Femur (tissue), 1 donor: ENCODE results near the gene CTNNAL1.
A peak's percentile ranks its signal among the peaks of the same experiment; 100 is the strongest.
"Not testable (repeated sequence)": the region's sequence is repeated elsewhere in the genome, so short reads cannot be mapped to it uniquely, and the experiment has no call there.

ENCODE experiments used
- DNase-seq: peaks from one replicate; pipeline ENCODE4 v3.0.0-alpha.2; 2017

The CTNNAL1 gene

GRCh38 chr9:108983885-108984284 is 29.4 kb downstream of the CTNNAL1 start:
- no peak for DNase-seq

DNA sequence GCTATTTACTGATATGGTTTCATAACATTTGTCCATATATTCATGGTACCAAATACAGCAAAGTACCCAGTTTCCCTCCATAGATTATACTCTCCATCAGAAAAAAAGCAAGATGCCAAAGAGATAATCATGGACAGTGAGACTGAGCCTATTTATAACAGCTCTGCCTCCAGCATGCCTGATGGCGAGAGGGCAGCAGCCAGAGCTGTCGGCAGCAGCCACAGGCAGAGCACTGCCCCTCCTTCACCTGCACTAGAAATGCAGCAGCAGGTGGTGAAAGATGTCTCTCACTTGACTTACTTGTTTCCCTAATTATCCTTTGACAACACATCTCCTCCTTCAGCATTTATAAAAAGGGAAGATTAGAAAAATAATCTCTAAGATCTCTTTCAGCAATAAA is 32.4 kb downstream of the CTNNAL1 start:
- DNase-seq, result no peak

DNA sequence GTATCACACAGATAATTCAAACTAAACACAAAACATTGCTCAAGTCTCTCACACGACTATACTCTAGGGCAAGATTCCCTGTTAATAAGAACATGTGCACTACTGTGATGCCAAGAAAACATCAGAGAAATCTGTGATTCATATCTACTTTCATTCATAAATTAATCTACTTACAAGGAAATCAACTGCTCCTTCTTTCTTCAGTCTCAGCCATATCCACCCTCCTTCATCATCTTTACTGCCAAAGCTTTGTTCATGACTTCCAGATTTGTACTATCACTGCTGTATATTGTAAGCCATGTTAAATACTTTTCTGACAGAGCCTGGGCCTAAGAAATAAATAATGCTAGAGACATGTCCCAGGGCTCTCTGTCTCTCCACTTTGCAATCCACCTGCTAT is 35.1 kb downstream of the CTNNAL1 start:
- DNase-seq, result no peak

- DNase-seq, result no peak
Measured at GRCh38 chr9:108973895-108974294, 39.4 kb downstream of the CTNNAL1 start.

GRCh38 chr9:108972626-108973209 is 40.6 kb downstream of the CTNNAL1 start:
- DNase-seq, result peak; percentile 19

DNA sequence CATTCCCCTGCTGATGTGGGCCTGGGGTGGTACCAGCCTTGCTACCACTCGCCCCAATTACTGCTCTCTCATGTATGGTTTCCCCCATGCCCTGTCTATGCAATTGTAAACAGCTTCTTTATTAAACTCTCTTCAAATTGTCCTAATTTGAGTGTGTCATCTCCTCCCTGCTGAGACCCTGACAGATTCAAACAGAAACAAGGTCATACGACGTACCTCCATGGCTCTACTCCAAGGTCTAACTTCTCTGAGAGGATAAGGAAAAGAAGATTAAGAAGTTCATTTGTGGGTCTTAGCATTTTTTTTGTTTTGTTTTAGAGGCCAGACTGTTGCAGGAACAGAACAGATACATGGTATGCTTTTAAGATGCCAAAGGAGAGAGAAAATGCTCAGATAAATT is 41.1 kb downstream of the CTNNAL1 start:
- no peak for DNase-seq

DNA sequence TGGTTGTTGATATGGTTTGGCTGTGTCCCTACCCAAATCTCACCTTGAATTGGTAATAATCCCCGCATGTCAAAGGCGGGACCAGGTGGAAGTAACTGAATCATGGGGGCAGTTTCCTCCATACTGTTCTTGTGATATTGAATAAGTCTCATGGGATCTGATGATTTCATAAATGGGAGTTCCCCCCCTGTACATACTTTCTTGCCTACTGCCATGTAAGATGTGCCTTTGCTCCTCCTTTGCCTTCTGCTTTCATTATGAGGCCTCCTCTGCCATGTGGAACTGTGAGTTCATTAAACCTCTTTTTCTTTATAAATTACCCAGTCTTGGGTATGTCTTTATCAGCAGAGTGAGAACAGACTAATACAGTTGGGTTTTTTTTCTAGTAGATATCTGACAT is 41.9 kb downstream of the CTNNAL1 start:
- not testable (repeated sequence) for DNase-seq

DNA sequence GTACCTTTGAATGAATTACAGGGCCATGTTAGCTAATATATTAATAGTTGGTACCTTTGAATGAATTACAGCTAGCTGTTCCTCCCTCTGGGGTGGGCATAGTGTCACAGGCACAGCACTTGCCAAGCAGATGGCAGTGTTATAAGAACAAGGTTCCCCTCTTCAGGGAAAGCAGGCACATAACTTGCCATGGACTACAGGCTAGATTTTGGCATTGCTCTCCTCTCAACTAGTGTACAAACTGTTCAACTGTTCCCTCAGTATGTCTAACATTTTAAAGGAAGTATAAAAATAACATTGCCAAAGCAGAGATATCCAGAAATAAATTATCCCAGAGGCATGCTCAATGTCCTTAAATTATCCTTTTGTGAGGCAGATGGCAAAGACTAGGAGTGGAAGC is 45.4 kb downstream of the CTNNAL1 start:
- no peak for DNase-seq

DNA sequence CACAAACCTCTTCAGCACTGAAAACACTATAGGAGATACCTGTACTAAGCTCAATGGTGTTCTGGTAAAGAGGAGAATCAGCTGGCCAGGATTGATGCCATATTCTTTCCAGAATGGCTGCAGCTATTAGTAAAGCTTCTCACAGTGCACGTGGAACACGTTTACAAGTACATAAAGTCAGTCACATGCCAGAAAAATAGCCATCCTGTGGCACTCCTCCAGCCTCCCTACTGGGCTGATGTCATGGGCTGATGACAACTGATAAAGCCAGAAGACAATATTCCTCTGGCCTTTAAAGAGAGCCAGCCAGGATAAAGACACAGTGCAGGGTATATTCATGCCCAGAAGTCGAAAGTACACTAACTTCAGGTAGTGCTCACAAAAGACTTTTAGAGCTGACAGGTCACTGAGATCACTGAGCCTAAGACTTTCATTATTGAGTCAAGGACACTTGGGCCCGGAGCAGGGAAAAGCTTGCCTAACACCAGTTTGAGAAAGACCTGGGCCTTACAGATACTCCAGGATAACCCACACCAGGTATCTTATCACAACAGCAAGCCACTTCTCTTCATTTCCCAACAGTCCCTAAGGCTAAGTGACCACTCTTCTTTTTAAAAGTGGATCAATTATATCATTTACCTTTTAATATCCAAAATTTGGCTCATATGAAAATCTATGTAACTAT is 49.7 kb downstream of the CTNNAL1 start:
- DNase-seq, result no peak

GRCh38 chr9:108961151-108961550 is 52.1 kb downstream of the CTNNAL1 start:
- DNase-seq, result no peak

DNA sequence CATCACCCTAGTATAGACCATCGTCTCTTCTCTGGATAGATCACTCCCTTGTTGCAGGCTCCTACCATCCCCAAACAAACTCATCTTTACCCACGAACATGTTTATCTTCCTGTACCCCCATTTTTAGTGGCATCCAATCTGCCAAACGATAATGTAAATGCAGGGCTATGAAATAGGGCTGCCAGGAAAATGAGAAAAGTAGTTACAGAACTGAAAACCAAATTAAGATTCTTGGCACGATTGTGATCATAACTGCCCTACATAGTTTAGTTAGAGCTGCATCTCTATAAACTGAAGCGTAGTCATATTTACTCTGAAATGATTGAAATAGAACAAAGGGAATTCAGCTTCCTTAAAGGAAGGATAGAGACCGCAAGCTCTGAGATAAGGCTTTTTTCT is 53.0 kb downstream of the CTNNAL1 start:
- DNase-seq, result no peak

DNA sequence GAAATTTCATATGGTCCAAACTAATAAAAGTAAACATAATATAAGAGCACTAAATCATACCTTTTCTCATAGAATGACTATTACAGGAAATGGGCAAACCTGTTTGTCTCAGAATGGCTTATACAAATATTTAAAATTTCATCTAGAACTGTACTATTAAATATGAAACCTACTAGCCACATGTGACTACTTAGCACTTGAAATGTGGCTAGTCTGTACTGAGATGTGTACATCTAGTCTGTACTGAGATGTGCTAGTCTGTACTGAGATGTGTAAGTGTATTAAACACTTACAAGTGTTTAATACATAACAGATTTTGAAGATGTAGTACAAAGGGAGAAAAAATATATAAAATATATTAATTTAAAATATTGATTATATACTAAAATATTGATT is 56.7 kb downstream of the CTNNAL1 start:
- DNase-seq, result no peak

DNA sequence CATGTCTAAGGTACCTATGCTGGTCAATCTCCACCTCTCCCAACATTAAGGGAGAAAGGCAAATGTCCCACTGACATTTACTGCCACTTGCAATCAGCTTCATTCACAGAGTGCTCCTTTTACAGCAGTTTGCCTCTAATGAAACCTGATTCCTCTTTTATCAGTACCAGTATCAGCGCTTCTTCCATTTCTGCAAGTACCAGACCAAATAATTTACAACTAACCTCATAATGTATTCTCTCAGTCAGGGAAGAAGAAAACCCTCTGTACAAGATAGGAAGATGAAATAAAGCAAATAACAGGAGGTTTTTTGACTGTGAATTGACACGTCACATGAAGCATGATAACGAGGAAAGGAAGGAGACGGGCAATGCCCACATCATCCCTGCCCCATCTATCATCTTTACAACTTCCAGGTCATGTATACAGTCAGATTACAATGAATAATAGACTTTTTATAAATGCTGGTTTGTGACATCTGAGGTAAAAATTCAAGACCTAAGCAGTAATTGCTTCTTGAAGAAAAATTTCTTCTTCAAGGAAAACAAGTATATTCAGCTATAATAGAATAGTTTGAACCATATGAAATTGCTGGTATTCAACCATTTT is 57.2 kb downstream of the CTNNAL1 start:
- no peak for DNase-seq

DNA sequence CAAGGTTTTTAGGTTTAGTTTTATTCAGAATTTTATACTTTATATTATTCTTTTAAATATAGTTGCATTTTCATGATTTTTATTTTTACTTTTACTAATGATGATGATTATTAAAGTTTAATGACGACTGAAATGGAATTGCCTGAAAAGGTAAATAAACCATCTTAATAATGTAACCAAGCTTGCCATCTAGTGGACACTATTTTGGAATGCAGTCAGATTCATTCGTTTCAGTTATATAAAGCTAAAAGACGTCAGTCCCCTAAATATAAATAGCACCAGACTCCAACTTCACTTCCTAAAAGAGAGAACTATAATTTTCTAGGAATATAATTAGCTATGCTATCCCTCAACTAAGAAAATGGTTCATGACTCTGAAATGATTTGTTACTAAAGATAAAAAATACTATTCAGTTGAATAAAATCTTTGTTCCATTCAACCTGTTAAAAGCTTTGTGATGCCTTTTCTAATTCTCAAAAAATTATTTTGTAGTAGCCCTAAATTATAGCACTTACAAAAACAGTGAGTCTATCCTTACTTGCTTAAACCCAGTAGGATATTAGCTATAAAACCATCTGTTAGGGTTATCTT is 59.2 kb downstream of the CTNNAL1 start:
- no peak for DNase-seq

GRCh38 chr9:108951578-108951977 is 61.7 kb downstream of the CTNNAL1 start:
- DNase-seq, result no peak

- DNase-seq, result no peak
Measured at GRCh38 chr9:108950168-108950567, 63.1 kb downstream of the CTNNAL1 start.

DNA sequence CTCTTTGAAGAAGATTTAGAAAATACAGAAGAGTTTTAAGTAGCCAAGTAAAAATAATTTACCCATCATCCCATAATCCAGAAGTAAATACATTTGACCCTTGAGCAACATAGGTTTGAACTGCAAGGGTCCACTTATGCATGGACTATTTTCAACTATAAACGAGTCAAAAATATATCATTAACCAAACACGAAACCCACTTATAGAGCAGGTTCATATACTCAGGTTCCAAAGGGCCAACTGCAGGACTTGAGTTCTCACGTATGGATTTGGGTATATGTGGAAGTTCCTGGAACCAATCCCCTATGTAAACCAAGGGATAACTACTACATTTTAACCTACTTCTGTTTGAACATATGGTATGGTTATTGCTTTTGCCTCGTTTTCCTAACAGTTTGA is 73.3 kb downstream of the CTNNAL1 start:
- DNase-seq, result no peak

DNA sequence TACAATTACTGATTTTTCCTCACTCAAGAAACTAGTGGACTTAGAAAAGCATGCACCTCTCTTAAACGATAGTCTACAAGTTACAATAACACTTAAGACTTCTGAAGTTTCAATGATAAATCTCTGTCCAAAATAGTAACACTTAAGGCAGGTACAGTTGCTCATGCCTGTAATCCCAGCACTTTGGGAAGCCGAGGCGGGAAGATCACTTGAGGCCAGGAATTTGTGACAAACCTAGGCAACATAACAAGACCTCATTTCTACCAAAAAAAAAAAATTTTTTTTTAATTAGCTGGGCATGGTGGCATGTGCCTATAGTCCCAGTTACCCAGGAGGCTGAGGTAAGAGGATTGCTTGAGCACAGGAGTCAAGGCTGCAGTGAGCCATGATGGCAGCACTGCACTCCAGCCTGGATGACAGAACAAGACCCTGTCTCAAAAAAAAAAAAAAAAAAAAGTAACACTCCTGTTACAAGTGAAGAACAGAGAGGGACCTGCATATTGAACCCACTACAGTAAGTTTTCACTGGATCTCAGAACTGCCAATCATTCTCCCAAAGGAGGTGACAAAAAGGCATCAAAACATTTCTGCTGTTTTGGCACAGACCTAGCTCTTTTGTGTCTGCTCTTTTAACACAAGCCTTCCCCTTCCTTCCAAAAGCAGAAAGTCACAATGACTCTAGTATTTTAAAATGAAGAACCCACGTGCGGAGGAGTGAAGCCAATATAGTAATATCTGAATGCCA is 75.6 kb downstream of the CTNNAL1 start:
- DNase-seq, result no peak

GRCh38 chr9:108934323-108934893 is 78.9 kb downstream of the CTNNAL1 start, which contains the start of gene ABITRAM:
Gene ABITRAM, plus strand, starts transcription at chr9:108934400. Its CDS starts 87 bp downstream, at chr9:108934487.
- DNase-seq, result peak; percentile 86

DNA sequence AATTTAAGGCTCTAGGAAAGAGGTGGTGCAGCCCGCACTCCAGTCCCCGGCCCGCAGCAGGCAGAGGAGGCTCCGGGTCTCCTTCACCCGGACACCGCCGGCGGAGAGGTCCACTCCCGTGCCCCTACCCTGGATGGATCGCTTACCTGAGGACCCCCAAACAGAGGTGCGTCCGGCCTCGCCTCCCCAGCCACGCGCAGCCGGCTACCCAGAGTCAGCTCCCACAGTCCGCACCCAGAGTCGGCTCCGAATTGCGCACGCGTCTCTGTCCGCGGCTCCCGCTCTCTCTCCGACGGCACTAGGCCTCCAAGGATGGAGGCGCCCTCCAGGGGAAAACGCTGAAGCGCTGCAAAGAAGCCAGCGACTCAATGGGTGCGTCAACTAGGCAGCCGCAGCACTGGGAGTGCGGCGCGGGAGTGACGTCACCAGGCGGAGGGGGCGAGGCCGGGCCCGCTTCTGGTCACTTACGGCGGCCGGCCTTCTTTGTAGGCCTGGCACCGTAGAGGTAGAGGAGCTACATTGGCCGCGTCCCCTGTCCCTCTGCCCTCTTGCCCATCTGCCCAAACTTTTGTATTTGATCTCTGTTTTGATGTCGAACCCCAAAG is 79.5 kb downstream of the CTNNAL1 start, which contains the start of gene ELP1:
Gene ELP1 (minus strand): TSS at position 407 of the 605 bp plus-strand sequence. CDS start 2,978 bp downstream, outside the sequence.
- peak; percentile 94 for DNase-seq

GRCh38 chr9:108933231-108933717 is 80.0 kb downstream of the CTNNAL1 start:
- no peak for DNase-seq

DNA sequence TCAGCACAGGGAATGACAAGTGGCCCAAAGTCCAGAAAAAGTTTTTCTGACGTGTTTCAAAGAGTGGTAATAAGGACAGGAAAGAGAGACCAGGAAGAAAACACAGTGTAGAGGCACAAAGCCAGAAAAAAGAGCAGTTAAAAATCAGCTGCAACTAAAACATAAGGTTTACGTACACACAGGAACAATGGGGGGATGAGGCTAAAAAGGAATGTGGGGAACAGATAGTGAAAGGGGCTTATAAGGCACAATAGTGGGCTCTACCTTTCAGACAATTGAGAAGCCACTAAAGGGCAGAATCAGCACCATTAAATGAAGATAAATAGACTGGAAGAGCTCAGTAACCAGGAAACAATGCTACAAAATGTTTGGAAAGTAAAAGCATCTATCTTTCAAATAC is 84.9 kb downstream of the CTNNAL1 start:
- DNase-seq, result no peak
